ENCODE measurements around the gene CCSER1. TPM values are rescaled to one million over a fixed set of nuclear protein-coding genes. Genes with fewer than 3 reads are reported as not detected.

The CCSER1 gene
- total and polyA plus RNA-seq, 7 donors, result 0.06 to 2.5 (median 0.30) TPM

DNA sequence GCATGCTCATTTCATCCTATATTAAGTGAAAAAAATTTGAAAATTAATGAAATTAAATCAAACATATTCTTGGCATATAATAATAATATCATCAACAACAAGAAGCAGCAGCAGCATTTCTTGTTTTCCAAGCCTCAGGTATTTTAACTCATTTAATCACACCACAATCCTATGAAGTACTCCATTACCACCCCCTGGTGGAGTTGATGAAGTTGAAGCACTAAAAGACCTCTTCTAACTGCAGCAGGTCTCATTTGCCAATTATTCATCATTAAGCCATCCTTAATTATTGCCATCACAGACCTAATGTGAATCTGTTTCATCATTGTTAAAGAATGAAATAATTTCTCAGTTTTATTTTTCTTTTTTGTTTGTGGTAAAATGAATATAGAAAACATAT, 1375.2 kb downstream of the CCSER1 start:
- H3K27me3 ChIP-seq (ENCODE audit: insufficient read depth in 3 of 3, low read length in 2 of 3), result no peaks in the 10 kb centered on the region
- no peaks in the 10 kb centered on the region for H3K36me3 ChIP-seq (ENCODE audit: insufficient read depth in 1 of 2, low read depth in 1 of 2)
- H3K27ac ChIP-seq, result no peak overlapping the region
- H3K9me3 ChIP-seq, result peaks cover 4% of the 10 kb centered on the region
- H3K4me1 ChIP-seq, result no peaks in the 10 kb centered on the region
- no peak for TF ChIP-seq CTCF (IDR thresholded peaks at IDR 0.05)
- ATAC-seq, result no peak
- no peak for DNase-seq
- intact Hi-C loops (cut with DNase I), result no loop called here
- no peak overlapping the region for H3K4me3 ChIP-seq

DNA sequence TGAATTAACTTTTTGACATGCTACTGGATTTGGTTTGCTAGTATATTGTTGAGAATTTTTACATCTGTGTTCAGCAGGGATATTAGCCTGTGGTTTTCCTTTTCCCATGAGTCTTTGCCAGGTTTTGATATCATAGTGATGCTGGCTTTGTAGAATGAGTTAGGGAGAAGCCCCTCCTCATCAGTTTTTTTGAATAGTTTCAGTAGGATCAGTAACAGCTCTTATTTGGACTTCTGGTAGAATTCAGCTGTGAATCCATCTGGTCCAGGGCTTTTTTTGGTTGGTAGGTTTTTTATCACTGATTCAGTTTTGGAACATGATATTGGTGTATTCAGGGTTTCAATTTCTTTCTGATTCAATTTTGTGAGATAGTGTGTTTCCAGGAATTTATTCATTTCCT, 1386.1 kb downstream of the CCSER1 start:
- peaks cover 8% of the 10 kb centered on the region for H3K9me3 ChIP-seq
- H3K4me3 ChIP-seq, result no peak overlapping the region
- H3K36me3 ChIP-seq (ENCODE audit: insufficient read depth in 1 of 2, low read depth in 1 of 2), result no peaks in the 10 kb centered on the region
- DNase-seq, result no peak
- ATAC-seq, result no peak
- intact Hi-C loops (cut with DNase I), result no loop called here
- no peak for TF ChIP-seq CTCF (IDR thresholded peaks at IDR 0.05)
- H3K27me3 ChIP-seq (ENCODE audit: insufficient read depth in 3 of 3, low read length in 2 of 3), result no peaks in the 10 kb centered on the region
- H3K4me1 ChIP-seq, result no peaks in the 10 kb centered on the region
- H3K27ac ChIP-seq, result no peak overlapping the region

- no peak overlapping the region for H3K4me3 ChIP-seq
- DNase-seq, result no peak
- no peaks in the 10 kb centered on the region for H3K4me1 ChIP-seq
- no peak for TF ChIP-seq CTCF (IDR thresholded peaks at IDR 0.05)
- WGBS, 3 donors, result 87 to 93% (median 91%) methylated on average over 6 of the region's 6 CpGs
- no peaks in the 10 kb centered on the region for H3K27me3 ChIP-seq (ENCODE audit: insufficient read depth in 3 of 3, low read length in 2 of 3)
- peaks cover 6% of the 10 kb centered on the region for H3K9me3 ChIP-seq
- no peak overlapping the region for H3K27ac ChIP-seq
- no peaks in the 10 kb centered on the region for H3K36me3 ChIP-seq (ENCODE audit: insufficient read depth in 1 of 2, low read depth in 1 of 2)
- intact Hi-C loops (cut with DNase I), result no loop called here
- ATAC-seq, result no peak
Observed at GRCh38 chr4:91519155-91519554, 1392.0 kb downstream of the CCSER1 start.

DNA sequence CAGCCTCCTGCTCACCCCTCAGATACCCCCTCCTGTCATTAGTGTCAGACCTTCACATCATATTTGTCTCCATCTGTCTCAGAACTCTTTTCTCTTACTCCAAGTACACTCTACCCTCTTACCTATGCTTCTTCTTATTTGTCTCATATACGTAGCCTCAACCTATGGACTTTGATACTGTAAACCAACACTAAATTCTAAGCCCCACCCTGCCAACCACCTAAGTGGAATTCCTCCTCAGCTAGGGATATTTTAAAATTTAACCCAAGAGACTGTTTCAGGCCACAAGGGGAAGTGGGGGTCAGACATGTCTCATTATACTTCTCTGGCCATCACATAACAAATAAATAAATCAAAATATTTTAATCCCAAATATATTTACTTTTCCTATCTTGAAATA, 1398.4 kb downstream of the CCSER1 start:
- no peak for ATAC-seq
- intact Hi-C loops (cut with DNase I), result no loop called here
- H3K27me3 ChIP-seq (ENCODE audit: insufficient read depth in 3 of 3, low read length in 2 of 3), result no peaks in the 10 kb centered on the region
- 68 to 84% (median 80%) methylated on average over 1 of the region's 1 CpG for WGBS, 3 donors
- H3K36me3 ChIP-seq (ENCODE audit: insufficient read depth in 1 of 2, low read depth in 1 of 2), result no peaks in the 10 kb centered on the region
- no peak overlapping the region for H3K27ac ChIP-seq
- no peaks in the 10 kb centered on the region for H3K4me1 ChIP-seq
- no peak overlapping the region for H3K4me3 ChIP-seq
- no peak for DNase-seq
- no peaks in the 10 kb centered on the region for H3K9me3 ChIP-seq
- TF ChIP-seq CTCF (IDR thresholded peaks at IDR 0.05), result no peak

GRCh38 chr4:91527056-91527455, 1399.9 kb downstream of the CCSER1 start:
- Histone ChIP-seq H3K4me3 (no peak overlapping the region), H3K9me3 (no peaks in the 10 kb centered on the region), H3K27ac (no peak overlapping the region), H3K36me3 (ENCODE audit: insufficient read depth in 1 of 2, low read depth in 1 of 2) (no peaks in the 10 kb centered on the region), H3K4me1 (no peaks in the 10 kb centered on the region), H3K27me3 (ENCODE audit: insufficient read depth in 3 of 3, low read length in 2 of 3) (no peaks in the 10 kb centered on the region)
- no peak for TF ChIP-seq CTCF (IDR thresholded peaks at IDR 0.05)
- ATAC-seq (no peak), DNase-seq (no peak)
- intact Hi-C loops (cut with DNase I), result no loop called here
